GM23338 (cell line): ENCODE results near the gene EIF3J. TPM values are rescaled to one million over a fixed set of nuclear protein-coding genes. Genes with fewer than 3 reads are reported as not detected.

Source experiments
- ATAC-seq: fragments of 200-7000 bp; cut with Tn5 transposase; 3 replicates; pipeline ENCODE4 v1.9.1; 2020
- DNase-seq: peaks from one replicate; pipeline ENCODE4 v3.0.0-alpha.2; 2015; ENCODE audit warnings: low spot score
- H2AFZ ChIP-seq: fragments of 200-600 bp; sonication (generic); 2 replicates; pipeline ENCODE4 v1.8.0; 2016; ENCODE audit warnings: antibody characterized with exemption, mild to moderate bottlenecking, moderate library complexity
- H3F3A ChIP-seq: fragments of 200-600 bp; sonication (generic); replicated peaks from 2 replicates; pipeline ENCODE4 v1.8.0; 2017; ENCODE audit warnings: antibody characterized with exemption, mixed run types, low read depth
- H3K27ac ChIP-seq: fragments of 200-600 bp; sonication (generic); 2 replicates; pipeline ENCODE4 v1.6.1; 2016; ENCODE audit warnings: low read depth
- H3K27me3 ChIP-seq: fragments of 200-600 bp; sonication (generic); 2 replicates; pipeline ENCODE4 v1.8.0; 2016; ENCODE audit warnings: mild to moderate bottlenecking, mixed run types, moderate library complexity; ENCODE audit not compliant: insufficient read depth
- H3K36me3 ChIP-seq: fragments of 200-600 bp; sonication (generic); 2 replicates; pipeline ENCODE4 v1.8.0; 2016; ENCODE audit warnings: mild to moderate bottlenecking; ENCODE audit not compliant: insufficient read depth
- H3K4me1 ChIP-seq: fragments of 200-600 bp; sonication (generic); 2 replicates; pipeline ENCODE4 v1.8.0; 2016; ENCODE audit warnings: mild to moderate bottlenecking, moderate library complexity; ENCODE audit not compliant: insufficient read depth
- H3K4me2 ChIP-seq: fragments of 200-600 bp; sonication (generic); 2 replicates; pipeline ENCODE4 v1.7.1; 2017; ENCODE audit warnings: mixed run types
- H3K4me3 ChIP-seq: fragments of 200-600 bp; sonication (generic); 2 replicates; pipeline ENCODE4 v1.6.1; 2016; ENCODE audit warnings: mixed run types
- H3K79me2 ChIP-seq: fragments of 200-600 bp; sonication (generic); replicated peaks from 2 replicates; pipeline ENCODE4 v1.8.0; 2017; ENCODE audit warnings: mild to moderate bottlenecking; ENCODE audit not compliant: insufficient read depth
- H3K9me2 ChIP-seq: fragments of 200-600 bp; sonication (generic); 2 replicates; pipeline ENCODE4 v1.8.0; 2017; ENCODE audit not compliant: insufficient read depth
- H4K20me1 ChIP-seq: fragments of 200-600 bp; sonication (generic); replicated peaks from 2 replicates; pipeline ENCODE4 v1.8.0; 2017; ENCODE audit warnings: mild to moderate bottlenecking; ENCODE audit not compliant: insufficient read depth
- H3K27ac Mint-ChIP-seq: 2 replicates; pipeline ENCODE4 v1.8.0; 2020; ENCODE audit warnings: inconsistent platforms, mild to moderate bottlenecking, moderate library complexity, mixed read lengths
- H3K27me3 Mint-ChIP-seq: 3 replicates; pipeline ENCODE4 v1.8.0; 2022; ENCODE audit warnings: low read depth, mild to moderate bottlenecking, moderate library complexity, mixed read lengths, inconsistent platforms; ENCODE audit not compliant: insufficient read depth, poor library complexity
- H3K36me3 Mint-ChIP-seq: 3 replicates; pipeline ENCODE4 v1.8.0; 2021; ENCODE audit warnings: low read depth, mild to moderate bottlenecking, inconsistent platforms, moderate library complexity, mixed read lengths
- H3K4me1 Mint-ChIP-seq: 3 replicates; pipeline ENCODE4 v1.8.0; 2020; ENCODE audit warnings: mild to moderate bottlenecking, inconsistent platforms, mixed read lengths
- H3K4me3 Mint-ChIP-seq: 3 replicates; pipeline ENCODE4 v1.8.0; 2021; ENCODE audit warnings: moderate library complexity, mild to moderate bottlenecking, inconsistent platforms, mixed read lengths
- H3K9me3 Mint-ChIP-seq: 3 replicates; pipeline ENCODE4 v1.8.0; 2020; ENCODE audit warnings: moderate library complexity, mild to moderate bottlenecking, inconsistent platforms, mixed read lengths
- CREB1 ChIP-seq: fragments of 250-450 bp; sonication (Bioruptor Pico); IDR thresholded peaks from 2 replicates; pipeline ENCODE4 v1.5.0; 2020; ENCODE audit warnings: low read depth, mild to moderate bottlenecking, moderate library complexity
- EZH2 ChIP-seq: fragments of 200-600 bp; sonication (generic); IDR thresholded peaks from one replicate; pipeline ENCODE4 v1.8.0; 2017; ENCODE audit warnings: antibody characterized with exemption, mild to moderate bottlenecking, low read depth; ENCODE audit not compliant: unreplicated experiment
- EZH2phosphoT487 ChIP-seq: fragments of 200-600 bp; sonication (generic); IDR thresholded peaks from one replicate; pipeline ENCODE4 v1.8.1; 2018; ENCODE audit warnings: antibody characterized with exemption; ENCODE audit not compliant: unreplicated experiment
- POLR2AphosphoS5 ChIP-seq: IDR thresholded peaks from 2 replicates; pipeline ENCODE4 v1.6.1; 2016; ENCODE audit warnings: antibody characterized with exemption, low read depth
- ZNF114 ChIP-seq: fragments of 250-450 bp; sonication (Bioruptor Pico); IDR thresholded peaks from 2 replicates; pipeline ENCODE4 v1.5.0; 2020; ENCODE audit warnings: mild to moderate bottlenecking, moderate library complexity
- ZNF331 ChIP-seq: fragments of 250-450 bp; sonication (Bioruptor Pico); IDR thresholded peaks from 2 replicates; pipeline ENCODE4 v1.5.0; 2020; ENCODE audit warnings: low read depth, mild to moderate bottlenecking, moderate library complexity
- polyA plus RNA-seq: library from polyadenylated mRNA; unstranded; fragments of >200 nt; fragmentation: Nextera tagmentation; extraction: Ambion mirVana; gene quantifications from 2 replicates; pipeline ENCODE4 v1.2.1, GENCODE V29; 2016
- total RNA-seq: library from RNA; depleted of rRNA; stranded (reverse); fragments of >200 nt; shearing (Covaris generic); gene quantifications from 2 replicates; pipeline ENCODE4 v1.2.3, GENCODE V29; 2014
- TF ChIP-seq, protein P1 (sequence below): IDR thresholded peaks from 2 replicates; pipeline ENCODE4 v1.6.1; 2016; ENCODE audit warnings: antibody characterized with exemption
- TF ChIP-seq, protein P2 (sequence below), 2 experiments: fragments of 200-600 bp in 1 of 2; sonication (generic) in 1 of 2; conservative IDR thresholded peaks; 2 replicates each; pipeline versions ENCODE4 v1.5.1 to v1.6.1; 2016 to 2017; ENCODE audit warnings: antibody characterized with exemption in 2 of 2, low read depth in 2 of 2, mild to moderate bottlenecking in 2 of 2, moderate library complexity in 1 of 2
- TF ChIP-seq, protein P3 (sequence below): IDR thresholded peaks from one replicate; pipeline ENCODE4 v1.6.1; 2018; ENCODE audit warnings: antibody characterized with exemption; ENCODE audit not compliant: unreplicated experiment
- TF ChIP-seq, protein P4 (sequence below): fragments of 250-450 bp; sonication (Bioruptor Pico); IDR thresholded peaks from 2 replicates; pipeline ENCODE4 v1.5.0; 2020; ENCODE audit warnings: mild to moderate bottlenecking, moderate library complexity

EIF3J gene
- total and polyA plus RNA-seq, 2 experiments from 2014 or later = 62.7 to 66.6 TPM

DNA sequence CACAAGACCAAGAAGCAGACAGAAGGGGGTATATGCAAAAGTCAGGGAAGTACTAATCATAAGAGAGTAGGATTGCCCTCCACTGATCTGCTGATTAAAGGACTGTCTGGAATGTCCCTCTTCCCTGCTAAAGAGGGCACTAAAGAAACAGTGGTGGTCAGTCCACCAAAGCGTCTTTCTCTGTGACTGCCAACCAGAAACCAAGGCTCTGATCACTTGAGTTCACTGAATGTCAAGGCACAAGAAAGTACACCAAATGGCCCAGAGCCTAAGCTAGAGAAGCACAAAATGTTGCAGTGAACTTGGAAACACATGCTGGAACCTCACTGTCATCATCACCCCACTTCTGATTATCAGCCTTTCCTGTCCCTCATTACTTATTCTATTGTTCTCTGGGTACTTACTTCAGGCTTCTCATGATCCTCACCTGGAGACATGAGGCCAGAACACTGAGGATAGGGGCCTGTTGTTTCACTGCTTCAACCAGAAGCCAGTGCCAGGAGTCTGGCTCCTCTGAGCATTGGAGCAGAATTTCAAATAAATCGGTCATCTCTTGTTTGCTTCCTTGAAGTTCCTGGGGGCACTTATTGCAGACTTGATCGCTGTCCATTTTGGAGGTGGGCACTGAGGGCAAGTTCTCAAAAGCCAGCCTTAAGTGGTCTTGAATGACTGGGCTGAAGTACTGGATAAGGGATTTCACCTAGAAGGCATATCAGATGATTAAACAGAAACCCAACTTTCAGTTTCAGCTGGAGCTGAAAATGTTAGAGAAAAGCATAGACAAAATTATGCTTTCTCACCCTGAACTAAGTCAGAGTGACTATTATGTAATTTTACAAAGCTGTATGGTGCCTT, 58.9 kb downstream of the EIF3J start:
- TF ChIP-seq, protein P1, sequence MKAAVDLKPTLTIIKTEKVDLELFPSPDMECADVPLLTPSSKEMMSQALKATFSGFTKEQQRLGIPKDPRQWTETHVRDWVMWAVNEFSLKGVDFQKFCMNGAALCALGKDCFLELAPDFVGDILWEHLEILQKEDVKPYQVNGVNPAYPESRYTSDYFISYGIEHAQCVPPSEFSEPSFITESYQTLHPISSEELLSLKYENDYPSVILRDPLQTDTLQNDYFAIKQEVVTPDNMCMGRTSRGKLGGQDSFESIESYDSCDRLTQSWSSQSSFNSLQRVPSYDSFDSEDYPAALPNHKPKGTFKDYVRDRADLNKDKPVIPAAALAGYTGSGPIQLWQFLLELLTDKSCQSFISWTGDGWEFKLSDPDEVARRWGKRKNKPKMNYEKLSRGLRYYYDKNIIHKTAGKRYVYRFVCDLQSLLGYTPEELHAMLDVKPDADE = no peak
- TF ChIP-seq ZNF331 (CRISPR knock-in tag) (no peak), ZNF114 (no peak), CREB1 (CRISPR knock-in tag) (no peak), EZH2phosphoT487 (no peak), POLR2AphosphoS5 (no peak), EZH2 (no peak)
- TF ChIP-seq, protein P2, sequence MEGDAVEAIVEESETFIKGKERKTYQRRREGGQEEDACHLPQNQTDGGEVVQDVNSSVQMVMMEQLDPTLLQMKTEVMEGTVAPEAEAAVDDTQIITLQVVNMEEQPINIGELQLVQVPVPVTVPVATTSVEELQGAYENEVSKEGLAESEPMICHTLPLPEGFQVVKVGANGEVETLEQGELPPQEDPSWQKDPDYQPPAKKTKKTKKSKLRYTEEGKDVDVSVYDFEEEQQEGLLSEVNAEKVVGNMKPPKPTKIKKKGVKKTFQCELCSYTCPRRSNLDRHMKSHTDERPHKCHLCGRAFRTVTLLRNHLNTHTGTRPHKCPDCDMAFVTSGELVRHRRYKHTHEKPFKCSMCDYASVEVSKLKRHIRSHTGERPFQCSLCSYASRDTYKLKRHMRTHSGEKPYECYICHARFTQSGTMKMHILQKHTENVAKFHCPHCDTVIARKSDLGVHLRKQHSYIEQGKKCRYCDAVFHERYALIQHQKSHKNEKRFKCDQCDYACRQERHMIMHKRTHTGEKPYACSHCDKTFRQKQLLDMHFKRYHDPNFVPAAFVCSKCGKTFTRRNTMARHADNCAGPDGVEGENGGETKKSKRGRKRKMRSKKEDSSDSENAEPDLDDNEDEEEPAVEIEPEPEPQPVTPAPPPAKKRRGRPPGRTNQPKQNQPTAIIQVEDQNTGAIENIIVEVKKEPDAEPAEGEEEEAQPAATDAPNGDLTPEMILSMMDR (conservative IDR thresholded peaks at IDR 0.05; ENCODE audit: low read depth in 2 of 2) = no peak
- TF ChIP-seq, protein P3, sequence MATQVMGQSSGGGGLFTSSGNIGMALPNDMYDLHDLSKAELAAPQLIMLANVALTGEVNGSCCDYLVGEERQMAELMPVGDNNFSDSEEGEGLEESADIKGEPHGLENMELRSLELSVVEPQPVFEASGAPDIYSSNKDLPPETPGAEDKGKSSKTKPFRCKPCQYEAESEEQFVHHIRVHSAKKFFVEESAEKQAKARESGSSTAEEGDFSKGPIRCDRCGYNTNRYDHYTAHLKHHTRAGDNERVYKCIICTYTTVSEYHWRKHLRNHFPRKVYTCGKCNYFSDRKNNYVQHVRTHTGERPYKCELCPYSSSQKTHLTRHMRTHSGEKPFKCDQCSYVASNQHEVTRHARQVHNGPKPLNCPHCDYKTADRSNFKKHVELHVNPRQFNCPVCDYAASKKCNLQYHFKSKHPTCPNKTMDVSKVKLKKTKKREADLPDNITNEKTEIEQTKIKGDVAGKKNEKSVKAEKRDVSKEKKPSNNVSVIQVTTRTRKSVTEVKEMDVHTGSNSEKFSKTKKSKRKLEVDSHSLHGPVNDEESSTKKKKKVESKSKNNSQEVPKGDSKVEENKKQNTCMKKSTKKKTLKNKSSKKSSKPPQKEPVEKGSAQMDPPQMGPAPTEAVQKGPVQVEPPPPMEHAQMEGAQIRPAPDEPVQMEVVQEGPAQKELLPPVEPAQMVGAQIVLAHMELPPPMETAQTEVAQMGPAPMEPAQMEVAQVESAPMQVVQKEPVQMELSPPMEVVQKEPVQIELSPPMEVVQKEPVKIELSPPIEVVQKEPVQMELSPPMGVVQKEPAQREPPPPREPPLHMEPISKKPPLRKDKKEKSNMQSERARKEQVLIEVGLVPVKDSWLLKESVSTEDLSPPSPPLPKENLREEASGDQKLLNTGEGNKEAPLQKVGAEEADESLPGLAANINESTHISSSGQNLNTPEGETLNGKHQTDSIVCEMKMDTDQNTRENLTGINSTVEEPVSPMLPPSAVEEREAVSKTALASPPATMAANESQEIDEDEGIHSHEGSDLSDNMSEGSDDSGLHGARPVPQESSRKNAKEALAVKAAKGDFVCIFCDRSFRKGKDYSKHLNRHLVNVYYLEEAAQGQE = no peak
- TF ChIP-seq, protein P4, sequence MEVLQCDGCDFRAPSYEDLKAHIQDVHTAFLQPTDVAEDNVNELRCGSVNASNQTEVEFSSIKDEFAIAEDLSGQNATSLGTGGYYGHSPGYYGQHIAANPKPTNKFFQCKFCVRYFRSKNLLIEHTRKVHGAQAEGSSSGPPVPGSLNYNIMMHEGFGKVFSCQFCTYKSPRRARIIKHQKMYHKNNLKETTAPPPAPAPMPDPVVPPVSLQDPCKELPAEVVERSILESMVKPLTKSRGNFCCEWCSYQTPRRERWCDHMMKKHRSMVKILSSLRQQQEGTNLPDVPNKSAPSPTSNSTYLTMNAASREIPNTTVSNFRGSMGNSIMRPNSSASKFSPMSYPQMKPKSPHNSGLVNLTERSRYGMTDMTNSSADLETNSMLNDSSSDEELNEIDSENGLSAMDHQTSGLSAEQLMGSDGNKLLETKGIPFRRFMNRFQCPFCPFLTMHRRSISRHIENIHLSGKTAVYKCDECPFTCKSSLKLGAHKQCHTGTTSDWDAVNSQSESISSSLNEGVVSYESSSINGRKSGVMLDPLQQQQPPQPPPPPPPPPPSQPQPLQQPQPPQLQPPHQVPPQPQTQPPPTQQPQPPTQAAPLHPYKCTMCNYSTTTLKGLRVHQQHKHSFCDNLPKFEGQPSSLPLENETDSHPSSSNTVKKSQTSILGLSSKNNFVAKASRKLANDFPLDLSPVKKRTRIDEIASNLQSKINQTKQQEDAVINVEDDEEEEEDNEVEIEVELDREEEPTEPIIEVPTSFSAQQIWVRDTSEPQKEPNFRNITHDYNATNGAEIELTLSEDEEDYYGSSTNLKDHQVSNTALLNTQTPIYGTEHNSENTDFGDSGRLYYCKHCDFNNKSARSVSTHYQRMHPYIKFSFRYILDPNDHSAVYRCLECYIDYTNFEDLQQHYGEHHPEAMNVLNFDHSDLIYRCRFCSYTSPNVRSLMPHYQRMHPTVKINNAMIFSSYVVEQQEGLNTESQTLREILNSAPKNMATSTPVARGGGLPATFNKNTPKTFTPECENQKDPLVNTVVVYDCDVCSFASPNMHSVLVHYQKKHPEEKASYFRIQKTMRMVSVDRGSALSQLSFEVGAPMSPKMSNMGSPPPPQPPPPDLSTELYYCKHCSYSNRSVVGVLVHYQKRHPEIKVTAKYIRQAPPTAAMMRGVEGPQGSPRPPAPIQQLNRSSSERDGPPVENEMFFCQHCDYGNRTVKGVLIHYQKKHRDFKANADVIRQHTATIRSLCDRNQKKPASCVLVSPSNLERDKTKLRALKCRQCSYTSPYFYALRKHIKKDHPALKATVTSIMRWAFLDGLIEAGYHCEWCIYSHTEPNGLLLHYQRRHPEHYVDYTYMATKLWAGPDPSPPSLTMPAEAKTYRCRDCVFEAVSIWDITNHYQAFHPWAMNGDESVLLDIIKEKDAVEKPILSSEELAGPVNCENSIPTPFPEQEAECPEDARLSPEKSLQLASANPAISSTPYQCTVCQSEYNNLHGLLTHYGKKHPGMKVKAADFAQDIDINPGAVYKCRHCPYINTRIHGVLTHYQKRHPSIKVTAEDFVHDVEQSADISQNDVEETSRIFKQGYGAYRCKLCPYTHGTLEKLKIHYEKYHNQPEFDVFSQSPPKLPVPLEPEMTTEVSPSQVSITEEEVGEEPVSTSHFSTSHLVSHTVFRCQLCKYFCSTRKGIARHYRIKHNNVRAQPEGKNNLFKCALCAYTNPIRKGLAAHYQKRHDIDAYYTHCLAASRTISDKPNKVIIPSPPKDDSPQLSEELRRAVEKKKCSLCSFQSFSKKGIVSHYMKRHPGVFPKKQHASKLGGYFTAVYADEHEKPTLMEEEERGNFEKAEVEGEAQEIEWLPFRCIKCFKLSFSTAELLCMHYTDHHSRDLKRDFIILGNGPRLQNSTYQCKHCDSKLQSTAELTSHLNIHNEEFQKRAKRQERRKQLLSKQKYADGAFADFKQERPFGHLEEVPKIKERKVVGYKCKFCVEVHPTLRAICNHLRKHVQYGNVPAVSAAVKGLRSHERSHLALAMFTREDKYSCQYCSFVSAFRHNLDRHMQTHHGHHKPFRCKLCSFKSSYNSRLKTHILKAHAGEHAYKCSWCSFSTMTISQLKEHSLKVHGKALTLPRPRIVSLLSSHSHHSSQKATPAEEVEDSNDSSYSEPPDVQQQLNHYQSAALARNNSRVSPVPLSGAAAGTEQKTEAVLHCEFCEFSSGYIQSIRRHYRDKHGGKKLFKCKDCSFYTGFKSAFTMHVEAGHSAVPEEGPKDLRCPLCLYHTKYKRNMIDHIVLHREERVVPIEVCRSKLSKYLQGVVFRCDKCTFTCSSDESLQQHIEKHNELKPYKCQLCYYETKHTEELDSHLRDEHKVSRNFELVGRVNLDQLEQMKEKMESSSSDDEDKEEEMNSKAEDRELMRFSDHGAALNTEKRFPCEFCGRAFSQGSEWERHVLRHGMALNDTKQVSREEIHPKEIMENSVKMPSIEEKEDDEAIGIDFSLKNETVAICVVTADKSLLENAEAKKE = no peak
- Histone ChIP-seq H3K4me1 (no peaks in the 10 kb centered on the region), H2AFZ (no peak overlapping the region), H3F3A (no peaks in the 10 kb centered on the region), H3K36me3 (peaks cover 18% of the 10 kb centered on the region), H3K27me3 (no peaks in the 10 kb centered on the region), H4K20me1 (0 out of 2 replicates have a peak, but pooled peaks cover 7% of the 10 kb centered on the region), H3K4me3 (no peak overlapping the region), H3K79me2 (no peaks in the 10 kb centered on the region), H3K4me2 (no peak overlapping the region), H3K9me2 (no peaks in the 10 kb centered on the region), H3K27ac (no peak overlapping the region)
- ATAC-seq (no peak), DNase-seq (no peak)
- no peaks in the 10 kb centered on the region for H3K27me3 Mint-ChIP-seq
- H3K36me3 Mint-ChIP-seq = peaks cover 26% of the 10 kb centered on the region
- H3K4me3 Mint-ChIP-seq = no peak overlapping the region
- no peaks in the 10 kb centered on the region for H3K9me3 Mint-ChIP-seq
- H3K4me1 Mint-ChIP-seq = no peaks in the 10 kb centered on the region
- no peak overlapping the region for H3K27ac Mint-ChIP-seq
